ENCODE data around the gene PLAC8.

DNA sequence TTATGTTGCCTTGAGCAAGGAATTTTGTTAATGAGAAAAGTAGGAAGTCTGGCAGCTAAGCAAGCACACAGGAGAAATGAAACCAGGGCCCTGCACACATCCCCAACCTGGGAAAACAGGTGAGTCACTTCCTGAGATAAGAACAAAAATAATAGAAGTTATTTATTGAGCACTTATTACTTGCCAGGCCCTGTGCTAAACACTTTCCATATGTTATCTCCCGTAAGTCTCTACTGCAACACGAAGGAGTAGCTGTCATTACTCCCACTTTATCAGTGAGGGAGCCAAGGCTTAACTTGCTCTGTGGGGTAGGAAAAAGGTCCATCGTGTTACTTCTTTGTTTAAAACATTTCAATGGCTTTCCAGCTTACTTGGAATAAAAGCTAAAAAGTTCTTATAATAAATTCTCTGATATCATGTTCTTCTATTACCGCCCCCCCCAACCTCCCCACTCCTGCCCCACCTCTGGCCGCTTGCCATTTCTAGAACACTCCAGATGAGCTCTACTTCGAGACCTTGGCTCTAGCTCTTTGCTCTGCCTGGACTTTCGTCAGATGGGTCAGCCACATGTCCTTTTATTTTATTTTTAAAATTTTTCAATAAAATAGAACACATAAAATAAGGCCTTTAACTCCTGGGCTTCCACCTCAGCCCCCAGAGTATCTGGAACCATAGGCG, 36.3 kb upstream of the PLAC8 start:
- TF ChIP-seq, protein P1, sequence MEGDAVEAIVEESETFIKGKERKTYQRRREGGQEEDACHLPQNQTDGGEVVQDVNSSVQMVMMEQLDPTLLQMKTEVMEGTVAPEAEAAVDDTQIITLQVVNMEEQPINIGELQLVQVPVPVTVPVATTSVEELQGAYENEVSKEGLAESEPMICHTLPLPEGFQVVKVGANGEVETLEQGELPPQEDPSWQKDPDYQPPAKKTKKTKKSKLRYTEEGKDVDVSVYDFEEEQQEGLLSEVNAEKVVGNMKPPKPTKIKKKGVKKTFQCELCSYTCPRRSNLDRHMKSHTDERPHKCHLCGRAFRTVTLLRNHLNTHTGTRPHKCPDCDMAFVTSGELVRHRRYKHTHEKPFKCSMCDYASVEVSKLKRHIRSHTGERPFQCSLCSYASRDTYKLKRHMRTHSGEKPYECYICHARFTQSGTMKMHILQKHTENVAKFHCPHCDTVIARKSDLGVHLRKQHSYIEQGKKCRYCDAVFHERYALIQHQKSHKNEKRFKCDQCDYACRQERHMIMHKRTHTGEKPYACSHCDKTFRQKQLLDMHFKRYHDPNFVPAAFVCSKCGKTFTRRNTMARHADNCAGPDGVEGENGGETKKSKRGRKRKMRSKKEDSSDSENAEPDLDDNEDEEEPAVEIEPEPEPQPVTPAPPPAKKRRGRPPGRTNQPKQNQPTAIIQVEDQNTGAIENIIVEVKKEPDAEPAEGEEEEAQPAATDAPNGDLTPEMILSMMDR (conservative IDR thresholded peaks at IDR 0.05; ENCODE audit: low read depth, low read length): no peak
- TF ChIP-seq EZH2phosphoT487 (IDR thresholded peaks at IDR 0.05; ENCODE audit: borderline replicate concordance, low read length) (no peak), EZH2 (IDR thresholded peaks at IDR 0.05; ENCODE audit: low read length, unreplicated experiment) (no peak)
